Fibroblast of gingiva (primary cell): Measurements from ENCODE around the gene TMPO.
"Not testable (repeated sequence)": the region's sequence is repeated elsewhere in the genome, so short reads cannot be mapped to it uniquely, and the experiment has no call there.

Experiments used
- DNase-seq: peaks from one replicate; pipeline ENCODE4 v3.0.0-alpha.2; 2011; ENCODE audit warnings: low read depth

Gene TMPO

GRCh38 chr12:98578821-98579220, 63.4 kb downstream of the TMPO start:
- no peak for DNase-seq

- no peak for DNase-seq
These were observed 64.0 kb downstream of the TMPO start for GRCh38 chr12:98579347-98579746.

- DNase-seq: no peak
These were observed 64.4 kb downstream of the TMPO start for GRCh38 chr12:98579835-98580234.

- DNase-seq: no peak
These were observed 65.3 kb downstream of the TMPO start for GRCh38 chr12:98580695-98581094.

- DNase-seq: no peak
These were observed 65.7 kb downstream of the TMPO start for GRCh38 chr12:98581101-98581500.

GRCh38 chr12:98582093-98582492, 66.7 kb downstream of the TMPO start:
- no peak for DNase-seq

GRCh38 chr12:98587084-98587483, 71.7 kb downstream of the TMPO start:
- no peak for DNase-seq

GRCh38 chr12:98591209-98591608, 75.8 kb downstream of the TMPO start:
- DNase-seq: no peak

- no peak for DNase-seq
These were observed 77.5 kb downstream of the TMPO start for GRCh38 chr12:98592825-98593322.

- DNase-seq: peak; percentile 99
These were observed 78.1 kb downstream of the TMPO start, which contains the start of gene SLC25A3 for GRCh38 chr12:98593351-98594049. SLC25A3 (plus strand) TSS chr12:98593686; CDS start chr12:98593979, 293 bp downstream.

- DNase-seq: peak; percentile 37
These were observed 78.9 kb downstream of the TMPO start for GRCh38 chr12:98594050-98594835.

- DNase-seq: peak; percentile 60
These were observed 80.0 kb downstream of the TMPO start for GRCh38 chr12:98595243-98595988.

GRCh38 chr12:98597313-98597712, 81.9 kb downstream of the TMPO start:
- not testable (repeated sequence) for DNase-seq
